H1 (cell line): ENCODE results near the gene POU2F2.

Source experiments
- ASH2L ChIP-seq: fragments of 200-600, 300-600 bp; sonication (generic); IDR thresholded peaks from one replicate; pipeline ENCODE4 v1.7.1; 2017; ENCODE audit warnings: low read length
- HDAC2 ChIP-seq, 2 experiments: fragments of 300-600 bp in 1 of 2; sonication (generic) in 1 of 2; IDR thresholded peaks; 2 replicates each; pipeline ENCODE4 v1.6.1; 2011 to 2012; ENCODE audit warnings: low read depth in 2 of 2, low read length in 2 of 2, mild to moderate bottlenecking in 2 of 2, moderate library complexity in 2 of 2, borderline replicate concordance in 1 of 2, inconsistent platforms in 1 of 2
- NANOG ChIP-seq: IDR thresholded peaks from 2 replicates; pipeline ENCODE4 v1.6.1; 2011; ENCODE audit warnings: low read length, low read depth, mild to moderate bottlenecking, inconsistent platforms; ENCODE audit not compliant: insufficient read depth, poor library complexity, severe bottlenecking
- POLR2A ChIP-seq, 2 experiments: IDR thresholded peaks; 1 replicate in 1 of 2; 2 replicates in 1 of 2; pipeline ENCODE4 v1.6.1; 2011; ENCODE audit warnings: low read depth in 2 of 2, low read length in 2 of 2, mild to moderate bottlenecking in 2 of 2; ENCODE audit errors: control extremely low read depth in 1 of 2
- POLR2AphosphoS5 ChIP-seq: IDR thresholded peaks from 2 replicates; pipeline ENCODE4 v1.6.1; 2011; ENCODE audit warnings: low read depth, low read length
- RFX5 ChIP-seq: IDR thresholded peaks from 2 replicates; pipeline ENCODE4 v1.6.1; 2011; ENCODE audit warnings: low read depth, low read length, improper control_type of control experiment, borderline replicate concordance
- RXRA ChIP-seq: IDR thresholded peaks from 2 replicates; pipeline ENCODE4 v1.6.1; 2011; ENCODE audit warnings: low read depth, mild to moderate bottlenecking, low read length, moderate library complexity; ENCODE audit not compliant: insufficient read depth
- TAF1 ChIP-seq: IDR thresholded peaks from 2 replicates; pipeline ENCODE4 v1.6.1; 2011; ENCODE audit warnings: mild to moderate bottlenecking, low read depth, low read length
- ZNF274 ChIP-seq: IDR thresholded peaks from 2 replicates; pipeline ENCODE4 v1.7.0; 2012; ENCODE audit warnings: low read length, borderline replicate concordance; ENCODE audit errors: extremely low read depth
- TF ChIP-seq, protein P1 (sequence below), 3 experiments: IDR thresholded peaks; 1 replicate in 2 of 3; 2 replicates in 1 of 3; pipeline versions ENCODE4 v1.5.1 to v1.6.1; 2011; ENCODE audit warnings: low read length in 3 of 3, mild to moderate bottlenecking in 3 of 3, inconsistent platforms in 2 of 3, low read depth in 1 of 3, moderate library complexity in 1 of 3; ENCODE audit not compliant: insufficient read depth in 1 of 3; ENCODE audit errors: control extremely low read depth in 1 of 3
- TF ChIP-seq, protein P2 (sequence below): IDR thresholded peaks from 2 replicates; pipeline ENCODE4 v1.6.1; 2011; ENCODE audit warnings: low read depth, mild to moderate bottlenecking, low read length; ENCODE audit not compliant: insufficient read depth

DNA sequence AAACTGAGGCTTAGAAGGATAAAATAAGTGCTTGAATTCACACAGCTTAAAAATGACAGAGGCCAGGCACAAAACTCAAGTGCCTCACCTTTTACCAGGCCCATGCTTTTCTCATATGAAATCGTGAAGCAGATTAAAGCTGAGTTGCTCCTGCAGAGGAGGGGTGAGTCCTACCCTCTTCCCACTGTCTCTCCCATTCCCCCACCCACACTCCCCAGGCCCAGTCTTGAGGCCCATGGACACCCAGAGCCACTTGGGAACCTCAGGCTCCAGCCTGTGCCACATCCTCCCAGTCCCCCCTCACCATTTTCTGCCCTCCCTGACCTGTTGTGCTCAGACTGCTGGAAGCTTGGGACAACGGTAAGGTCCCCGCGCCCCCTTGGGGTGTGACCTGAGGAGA lies 38.7 kb downstream of the POU2F2 start:
- TF ChIP-seq, protein P1, sequence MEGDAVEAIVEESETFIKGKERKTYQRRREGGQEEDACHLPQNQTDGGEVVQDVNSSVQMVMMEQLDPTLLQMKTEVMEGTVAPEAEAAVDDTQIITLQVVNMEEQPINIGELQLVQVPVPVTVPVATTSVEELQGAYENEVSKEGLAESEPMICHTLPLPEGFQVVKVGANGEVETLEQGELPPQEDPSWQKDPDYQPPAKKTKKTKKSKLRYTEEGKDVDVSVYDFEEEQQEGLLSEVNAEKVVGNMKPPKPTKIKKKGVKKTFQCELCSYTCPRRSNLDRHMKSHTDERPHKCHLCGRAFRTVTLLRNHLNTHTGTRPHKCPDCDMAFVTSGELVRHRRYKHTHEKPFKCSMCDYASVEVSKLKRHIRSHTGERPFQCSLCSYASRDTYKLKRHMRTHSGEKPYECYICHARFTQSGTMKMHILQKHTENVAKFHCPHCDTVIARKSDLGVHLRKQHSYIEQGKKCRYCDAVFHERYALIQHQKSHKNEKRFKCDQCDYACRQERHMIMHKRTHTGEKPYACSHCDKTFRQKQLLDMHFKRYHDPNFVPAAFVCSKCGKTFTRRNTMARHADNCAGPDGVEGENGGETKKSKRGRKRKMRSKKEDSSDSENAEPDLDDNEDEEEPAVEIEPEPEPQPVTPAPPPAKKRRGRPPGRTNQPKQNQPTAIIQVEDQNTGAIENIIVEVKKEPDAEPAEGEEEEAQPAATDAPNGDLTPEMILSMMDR (IDR thresholded peaks at IDR 0.05; ENCODE audit: control extremely low read depth in 1 of 3, insufficient read depth in 1 of 3, low read depth in 1 of 3, low read length in 3 of 3), result no peak
- no peak for TF ChIP-seq NANOG
- TF ChIP-seq, protein P2, sequence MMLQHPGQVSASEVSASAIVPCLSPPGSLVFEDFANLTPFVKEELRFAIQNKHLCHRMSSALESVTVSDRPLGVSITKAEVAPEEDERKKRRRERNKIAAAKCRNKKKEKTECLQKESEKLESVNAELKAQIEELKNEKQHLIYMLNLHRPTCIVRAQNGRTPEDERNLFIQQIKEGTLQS, result no peak
- TF ChIP-seq POLR2AphosphoS5, result no peak
- no peak for TF ChIP-seq ZNF274
- no peak for TF ChIP-seq ASH2L
- TF ChIP-seq RXRA, result no peak
- no peak for TF ChIP-seq RFX5
- no peak for TF ChIP-seq POLR2A (IDR thresholded peaks at IDR 0.05; ENCODE audit: control extremely low read depth in 1 of 2, low read depth in 2 of 2, low read length in 2 of 2)
- no peak for TF ChIP-seq TAF1
- TF ChIP-seq HDAC2 (IDR thresholded peaks at IDR 0.05; ENCODE audit: borderline replicate concordance in 1 of 2, low read depth in 2 of 2, low read length in 2 of 2), result no peak
